Measurements from ENCODE around the gene KRTAP4-6.
"Not testable (repeated sequence)": the region's sequence is repeated elsewhere in the genome, so short reads cannot be mapped to it uniquely, and the experiment has no call there.

The KRTAP4-6 gene

GRCh38 chr17:41107941-41108450 lies 32.3 kb downstream of the KRTAP4-6 start:
- no peak for DNase-seq (ENCODE audit: low read depth)

DNA sequence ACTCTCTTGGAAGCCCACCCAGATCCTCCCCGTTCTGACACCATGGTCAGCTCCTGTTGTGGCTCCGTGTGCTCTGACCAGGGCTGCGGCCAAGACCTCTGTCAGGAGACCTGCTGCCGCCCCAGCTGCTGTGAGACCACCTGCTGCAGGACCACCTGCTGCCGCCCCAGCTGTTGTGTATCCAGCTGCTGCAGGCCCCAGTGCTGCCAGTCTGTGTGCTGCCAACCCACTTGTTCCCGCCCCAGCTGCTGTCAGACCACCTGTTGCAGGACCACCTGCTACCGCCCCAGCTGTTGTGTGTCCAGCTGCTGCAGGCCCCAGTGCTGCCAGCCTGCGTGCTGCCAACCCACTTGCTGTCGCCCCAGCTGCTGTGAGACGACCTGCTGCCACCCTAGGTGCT lies 35.0 kb downstream of the KRTAP4-6 start, which contains the start of gene KRTAP4-9:
Gene KRTAP4-9 (plus strand): TSS at position 43 of the 400 bp plus-strand sequence. CDS start 0 bp downstream, at position 43.
- not testable (repeated sequence) for DNase-seq (ENCODE audit: low read depth)

GRCh38 chr17:41104386-41105038 lies 35.8 kb downstream of the KRTAP4-6 start:
- not testable (repeated sequence) for DNase-seq (ENCODE audit: low read depth)

GRCh38 chr17:41103896-41104295 lies 36.4 kb downstream of the KRTAP4-6 start:
- DNase-seq (ENCODE audit: low read depth): no peak

- DNase-seq (ENCODE audit: low read depth): no peak
Observed at GRCh38 chr17:41101586-41102259, 38.6 kb downstream of the KRTAP4-6 start, which contains the start of gene KRTAP4-16. KRTAP4-16 (minus strand) TSS chr17:41102209; CDS start chr17:41102209, 0 bp downstream.

GRCh38 chr17:41099682-41100480 lies 40.5 kb downstream of the KRTAP4-6 start:
- DNase-seq (ENCODE audit: low read depth): not testable (repeated sequence)

GRCh38 chr17:41098481-41098880 lies 41.9 kb downstream of the KRTAP4-6 start:
- no peak for DNase-seq (ENCODE audit: low read depth)

DNA sequence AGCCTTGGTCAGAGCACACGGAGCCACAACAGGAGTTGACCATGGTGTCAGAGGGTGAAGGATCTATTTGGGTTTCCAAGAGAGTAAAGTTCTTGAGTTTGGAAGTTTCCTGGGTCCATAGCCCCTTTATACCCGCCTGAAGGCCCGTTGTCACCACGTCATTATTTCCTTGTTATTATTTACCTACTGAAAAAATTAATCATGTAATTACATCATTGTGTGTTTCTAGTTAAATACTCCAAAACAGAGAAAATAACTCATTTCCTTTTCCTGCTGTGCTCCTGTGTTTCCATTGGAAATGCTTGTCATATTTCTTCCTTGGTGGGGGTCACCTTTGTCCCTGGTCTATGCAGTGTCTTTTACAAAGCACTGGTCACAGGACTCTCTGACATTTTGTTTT lies 42.3 kb downstream of the KRTAP4-6 start, which contains the start of gene KRTAP4-8:
Gene KRTAP4-8 (minus strand): TSS at position 101 of the 400 bp plus-strand sequence. CDS start 58 bp downstream, at position 43.
- no peak for DNase-seq (ENCODE audit: low read depth)

- no peak for DNase-seq (ENCODE audit: low read depth)
Observed at GRCh38 chr17:41096055-41096454, 44.3 kb downstream of the KRTAP4-6 start.
